Ovary (tissue), 9 donors: ENCODE results near the gene FBXO45. TPM values are rescaled to one million over a fixed set of nuclear protein-coding genes. Genes with fewer than 3 reads are reported as not detected.

Source experiments
- DNase-seq, 5 donors: peaks; one replicate each; pipeline ENCODE4 v3.0.0-alpha.2; 2019 to 2020
- H3K27ac ChIP-seq, 2 donors: fragments of 200-600 bp; one replicate each; pipeline versions ENCODE4 v1.5.1 to v1.8.0; 2019 to 2022
- H3K27me3 ChIP-seq: fragments of 200-600 bp; one replicate; pipeline ENCODE4 v1.8.0; 2022
- H3K36me3 ChIP-seq: fragments of 200-600 bp; sonication (generic); one replicate; pipeline ENCODE4 v1.5.1; 2019
- H3K4me1 ChIP-seq: one replicate; pipeline ENCODE4 v1.8.1; 2013; ENCODE audit warnings: mild to moderate bottlenecking, moderate library complexity; ENCODE audit not compliant: insufficient read depth
- H3K4me3 ChIP-seq: fragments of 200-600 bp; sonication (generic); one replicate; pipeline ENCODE4 v1.5.1; 2017
- H3K9me3 ChIP-seq, 2 donors: fragments of 200-600 bp in 1 of 2; sonication (generic) in 1 of 2; one replicate each; pipeline versions ENCODE4 v1.5.1 to v1.8.1; 2013 to 2019; ENCODE audit warnings: mild to moderate bottlenecking in 1 of 2, moderate library complexity in 1 of 2
- CTCF ChIP-seq, 3 donors: fragments of 450-650 bp in 2 of 3; fragments of 200-600 bp in 1 of 3; IDR thresholded peaks; one replicate each; pipeline versions ENCODE4 v1.5.1 to v1.8.0; 2016 to 2022; ENCODE audit warnings: antibody characterized with exemption in 3 of 3, mild to moderate bottlenecking in 1 of 3
- EP300 ChIP-seq: sonication (generic); formaldehyde crosslinking; IDR thresholded peaks from one replicate; pipeline ENCODE4 v1.6.1; 2017; ENCODE audit warnings: antibody characterized with exemption
- POLR2A ChIP-seq: fragments of 450-650 bp; IDR thresholded peaks from one replicate; pipeline ENCODE4 v1.6.1; 2017; ENCODE audit warnings: antibody characterized with exemption, mild to moderate bottlenecking, moderate library complexity
- WGBS, 3 donors: extraction: QIAGEN DNeasy Blood & Tissue Kit in 1 of 3; methylation state at CpG; one replicate each; pipeline versions ENCODE4 v1.1.5 to v1.1.7; 2013 to 2017; 5-methylcytosine and 5-hydroxymethylcytosine counted together
- intact Hi-C, 4 donors: fragments of 100-400 bp; cut with DNase I; formaldehyde crosslinking; loops; one replicate each; pipeline versions ENCODE4 v1.11.0 to v1.15.1; 2022 to 2023
- polyA plus RNA-seq, 2 donors: library from polyadenylated mRNA; stranded (reverse); fragments of 200-250 nt in 1 of 2; fragments of 350-450 nt in 1 of 2; fragmentation: Illumina TruSeq in 1 of 2; extraction: RNeasy Lipid Tissue Mini Kit (QIAGEN cat#74804) in 1 of 2; gene quantifications; one replicate each; pipeline ENCODE4 v1.2.3, GENCODE V29; 2013 to 2014
- total RNA-seq, 7 donors: library from RNA; depleted of rRNA in 2 of 7; stranded (reverse); fragments of >200 nt in 2 of 7; fragmentation: NEBNext Ultra II Directional in 3 of 7; extraction: Animal tissue kit (Norgen Biotek cat#: 25700) in 3 of 7; gene quantifications; one replicate each; pipeline versions ENCODE4 v1.1.0 to v1.2.4, GENCODE V29; 2016 to 2023
- donor health status: DM: no; HTN: no; CAD: no; lungs with moderate emphysema.
- donor health status: DM: no; HTN: no; CAD: no.
- donor health status: Bipolar disorder and iron deficiency.
- donor health status: DM: yes; HTN: yes; CAD: no.
- donor health status: DM: no; HTN: no; CAD: no.
- donor health status: DM: yes; HTN: yes; CAD: no.

The FBXO45 gene
- total and polyA plus RNA-seq, 9 donors: 3.8 to 8.2 (median 7.2) TPM

- TF ChIP-seq EP300: no peak
- TF ChIP-seq POLR2A: no peak
- no peak for TF ChIP-seq CTCF (IDR thresholded peaks at IDR 0.05)
- no peak overlapping the region for H3K4me3 ChIP-seq
- H3K4me1 ChIP-seq: peaks cover 4% of the 10 kb centered on the region
- no peak overlapping the region for H3K27ac ChIP-seq
- H3K36me3 ChIP-seq: no peaks in the 10 kb centered on the region
- DNase-seq: no peak
- no peaks in the 10 kb centered on the region for H3K27me3 ChIP-seq
- 74 to 92% (median 83%) methylated on average over 4 of the region's 4 CpGs for WGBS, 3 donors
- intact Hi-C loops: no loop called here
- H3K9me3 ChIP-seq: peaks cover 0 to 3% of the 10 kb centered on the region in 2 donors
Observed at GRCh38 chr3:196531418-196531817, 37.0 kb upstream of the FBXO45 start.

GRCh38 chr3:196533260-196533681, 35.2 kb upstream of the FBXO45 start:
- intact Hi-C loops: no loop called here
- Histone ChIP-seq H3K9me3 (peaks cover 0 to 3% of the 10 kb centered on the region in 2 donors), H3K4me3 (no peak overlapping the region), H3K4me1 (peaks cover 4% of the 10 kb centered on the region), H3K36me3 (no peaks in the 10 kb centered on the region), H3K27me3 (no peaks in the 10 kb centered on the region), H3K27ac (no peak overlapping the region)
- 17 to 28% (median 27%) methylated on average over 14 of the region's 14 CpGs for WGBS, 3 donors
- DNase-seq: no peak
- TF ChIP-seq EP300 (no peak), POLR2A (no peak), CTCF (IDR thresholded peaks at IDR 0.05) (no peak)

- no peak overlapping the region for H3K27ac ChIP-seq
- H3K27me3 ChIP-seq: no peaks in the 10 kb centered on the region
- no peak overlapping the region for H3K4me3 ChIP-seq
- 40 to 49% (median 46%) methylated on average over 18 of the region's 18 CpGs for WGBS, 3 donors
- DNase-seq: peak in 3 of 5 donors; percentile 13 to 24 (median 20)
- no peaks in the 10 kb centered on the region for H3K4me1 ChIP-seq
- H3K9me3 ChIP-seq: peaks cover 0 to 3% of the 10 kb centered on the region in 2 donors
- intact Hi-C loops: no loop called here
- no peak for TF ChIP-seq POLR2A
- TF ChIP-seq CTCF (IDR thresholded peaks at IDR 0.05): no peak
- no peak for TF ChIP-seq EP300
- H3K36me3 ChIP-seq: no peaks in the 10 kb centered on the region
Observed at GRCh38 chr3:196537319-196537984, 31.0 kb upstream of the FBXO45 start.

- H3K27ac ChIP-seq: no peak overlapping the region
- WGBS, 3 donors: 78 to 91% (median 87%) methylated on average over 6 of the region's 6 CpGs
- TF ChIP-seq EP300 (no peak), POLR2A (no peak), CTCF (IDR thresholded peaks at IDR 0.05) (no peak)
- no peak overlapping the region for H3K4me3 ChIP-seq
- intact Hi-C loops: no loop called here
- no peaks in the 10 kb centered on the region for H3K27me3 ChIP-seq
- DNase-seq: no peak
- no peaks in the 10 kb centered on the region for H3K36me3 ChIP-seq
- no peaks in the 10 kb centered on the region for H3K4me1 ChIP-seq
- H3K9me3 ChIP-seq: no peaks in the 10 kb centered on the region
Observed at GRCh38 chr3:196541684-196542445, 26.6 kb upstream of the FBXO45 start.
